DOHH2 (cell line): ENCODE measurements around the gene CAND1.
"Not testable (repeated sequence)": the region's sequence is repeated elsewhere in the genome, so short reads cannot be mapped to it uniquely, and the experiment has no call there.

Experiments used
- H3F3A ChIP-seq: fragments of 200-600 bp; sonication (generic), shearing (Covaris generic); 2 replicates; pipeline ENCODE4 v1.6.0; 2016; ENCODE audit warnings: antibody characterized with exemption, mild to moderate bottlenecking; ENCODE audit not compliant: control insufficient read depth, insufficient read depth
- H3K27ac ChIP-seq: fragments of 200-600 bp; sonication (generic); 2 replicates; pipeline ENCODE4 v1.5.1; 2014; ENCODE audit warnings: low read depth, mild to moderate bottlenecking, low read length, moderate library complexity
- H3K27me3 ChIP-seq: fragments of 200-600 bp; sonication (generic); 2 replicates; pipeline ENCODE4 v1.6.1; 2014; ENCODE audit warnings: mild to moderate bottlenecking, low read length, mixed read lengths; ENCODE audit not compliant: control insufficient read depth
- H3K36me3 ChIP-seq: fragments of 200-600 bp; sonication (generic); 2 replicates; pipeline ENCODE4 v1.6.1; 2014; ENCODE audit warnings: mild to moderate bottlenecking, low read length, moderate library complexity, mixed read lengths; ENCODE audit not compliant: control insufficient read depth
- H3K4me1 ChIP-seq: fragments of 200-600 bp; sonication (generic); 2 replicates; pipeline ENCODE4 v1.6.1; 2014; ENCODE audit warnings: mild to moderate bottlenecking, low read length, mixed read lengths; ENCODE audit not compliant: control insufficient read depth
- H3K4me2 ChIP-seq: fragments of 200-600 bp; sonication (generic); 2 replicates; pipeline ENCODE4 v1.6.0; 2014; ENCODE audit warnings: mild to moderate bottlenecking, low read length, moderate library complexity
- H3K4me3 ChIP-seq: fragments of 200-600 bp; sonication (generic); 2 replicates; pipeline ENCODE4 v1.5.1; 2014; ENCODE audit warnings: mild to moderate bottlenecking, low read length, mixed read lengths
- H3K79me2 ChIP-seq: fragments of 200-600 bp; sonication (generic); 2 replicates; pipeline ENCODE4 v1.6.1; 2014; ENCODE audit warnings: mild to moderate bottlenecking, low read length, mixed read lengths; ENCODE audit not compliant: control insufficient read depth
- H3K9me2 ChIP-seq: fragments of 200-600 bp; sonication (generic); replicated peaks from 2 replicates; pipeline ENCODE4 v1.6.1; 2014; ENCODE audit warnings: mild to moderate bottlenecking, low read length, mixed read lengths; ENCODE audit not compliant: control insufficient read depth
- H3K9me3 ChIP-seq: fragments of 200-600 bp; sonication (generic); 2 replicates; pipeline ENCODE4 v1.6.1; 2014; ENCODE audit warnings: antibody characterized with exemption, low read length, mixed read lengths; ENCODE audit not compliant: control insufficient read depth, insufficient read depth
- H4K20me1 ChIP-seq: fragments of 200-600 bp; sonication (generic); 2 replicates; pipeline ENCODE4 v1.6.0; 2014; ENCODE audit warnings: low read depth, mild to moderate bottlenecking, antibody characterized with exemption, low read length, moderate library complexity; ENCODE audit not compliant: control insufficient read depth, insufficient read depth
- EZH2phosphoT487 ChIP-seq: fragments of 200-600 bp; sonication (generic); IDR thresholded peaks from 2 replicates; pipeline ENCODE4 v1.6.1; 2017; ENCODE audit warnings: borderline replicate concordance, mild to moderate bottlenecking, antibody characterized with exemption, low read length, moderate library complexity, mixed read lengths
- TF ChIP-seq, protein P1 (sequence below): fragments of 200-600 bp; sonication (generic); IDR thresholded peaks from one replicate; pipeline ENCODE4 v1.5.1; 2014; ENCODE audit warnings: antibody characterized with exemption, mild to moderate bottlenecking, low read depth, low read length; ENCODE audit not compliant: poor library complexity, severe bottlenecking

CAND1 gene

DNA sequence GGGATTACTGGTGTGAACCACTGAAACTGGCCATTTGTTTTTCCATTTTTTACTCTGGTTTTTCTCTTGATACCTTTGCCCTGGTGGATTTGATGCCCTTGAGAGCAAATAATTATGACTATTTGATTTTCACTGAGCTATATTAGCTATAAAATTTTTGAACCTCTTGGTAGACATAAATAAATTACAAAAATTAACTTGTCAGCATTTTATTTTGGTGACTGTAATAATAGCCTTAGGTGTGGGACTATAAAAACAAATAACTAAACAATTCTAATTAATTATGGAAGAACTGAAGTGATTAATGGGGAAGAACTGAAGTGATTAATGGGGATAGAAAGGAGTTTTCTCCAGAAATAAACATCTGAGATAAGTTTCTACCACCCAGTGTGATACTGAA is 62.7 kb downstream of the CAND1 start:
- H4K20me1 ChIP-seq = no peaks in the 10 kb centered on the region
- H3K27me3 ChIP-seq = no peaks in the 10 kb centered on the region
- 0 out of 2 replicates have a peak, but pooled peaks cover 4% of the 10 kb centered on the region for H3F3A ChIP-seq
- H3K36me3 ChIP-seq = no peaks in the 10 kb centered on the region
- no peak overlapping the region for H3K4me3 ChIP-seq
- peaks cover 4% of the 10 kb centered on the region for H3K4me1 ChIP-seq
- no peak overlapping the region for H3K4me2 ChIP-seq
- no peaks in the 10 kb centered on the region for H3K79me2 ChIP-seq
- H3K27ac ChIP-seq = no peak overlapping the region
- H3K9me3 ChIP-seq = no peaks in the 10 kb centered on the region
- TF ChIP-seq, protein P1, sequence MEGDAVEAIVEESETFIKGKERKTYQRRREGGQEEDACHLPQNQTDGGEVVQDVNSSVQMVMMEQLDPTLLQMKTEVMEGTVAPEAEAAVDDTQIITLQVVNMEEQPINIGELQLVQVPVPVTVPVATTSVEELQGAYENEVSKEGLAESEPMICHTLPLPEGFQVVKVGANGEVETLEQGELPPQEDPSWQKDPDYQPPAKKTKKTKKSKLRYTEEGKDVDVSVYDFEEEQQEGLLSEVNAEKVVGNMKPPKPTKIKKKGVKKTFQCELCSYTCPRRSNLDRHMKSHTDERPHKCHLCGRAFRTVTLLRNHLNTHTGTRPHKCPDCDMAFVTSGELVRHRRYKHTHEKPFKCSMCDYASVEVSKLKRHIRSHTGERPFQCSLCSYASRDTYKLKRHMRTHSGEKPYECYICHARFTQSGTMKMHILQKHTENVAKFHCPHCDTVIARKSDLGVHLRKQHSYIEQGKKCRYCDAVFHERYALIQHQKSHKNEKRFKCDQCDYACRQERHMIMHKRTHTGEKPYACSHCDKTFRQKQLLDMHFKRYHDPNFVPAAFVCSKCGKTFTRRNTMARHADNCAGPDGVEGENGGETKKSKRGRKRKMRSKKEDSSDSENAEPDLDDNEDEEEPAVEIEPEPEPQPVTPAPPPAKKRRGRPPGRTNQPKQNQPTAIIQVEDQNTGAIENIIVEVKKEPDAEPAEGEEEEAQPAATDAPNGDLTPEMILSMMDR = no peak
- no peak for TF ChIP-seq EZH2phosphoT487
- H3K9me2 ChIP-seq = no peaks in the 10 kb centered on the region

DNA sequence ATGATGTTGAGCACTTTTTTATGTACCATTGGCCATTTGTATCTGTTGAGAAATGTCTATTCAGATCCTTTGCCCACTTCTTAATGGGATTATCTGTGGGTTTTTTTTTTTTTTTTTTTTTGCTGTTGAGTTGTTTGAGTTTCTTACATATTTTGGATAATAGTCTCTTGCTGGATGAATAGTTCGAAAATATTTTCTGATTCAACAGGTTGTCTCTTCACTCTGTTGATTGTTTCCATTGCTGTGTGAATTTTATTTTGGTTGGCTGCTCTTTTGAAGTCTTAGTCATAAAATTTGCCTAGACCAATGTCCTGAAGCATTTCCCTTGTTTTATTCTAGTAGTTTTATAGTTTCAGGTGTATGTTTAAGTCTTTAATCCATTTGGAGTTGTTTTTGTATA is 64.5 kb downstream of the CAND1 start:
- H3K9me2 ChIP-seq = no peaks in the 10 kb centered on the region
- no peaks in the 10 kb centered on the region for H3K79me2 ChIP-seq
- H3K27ac ChIP-seq = no peak overlapping the region
- H3F3A ChIP-seq = no peaks in the 10 kb centered on the region
- H3K27me3 ChIP-seq = no peaks in the 10 kb centered on the region
- TF ChIP-seq EZH2phosphoT487 = no peak
- TF ChIP-seq, protein P1 = no peak
- no peak overlapping the region for H3K4me2 ChIP-seq
- H3K9me3 ChIP-seq = peaks cover 4% of the 10 kb centered on the region; the same call in 1 of the 2 replicates
- peaks cover 4% of the 10 kb centered on the region for H3K4me1 ChIP-seq
- H3K4me3 ChIP-seq = no peak overlapping the region
- H4K20me1 ChIP-seq = no peaks in the 10 kb centered on the region
- H3K36me3 ChIP-seq = no peaks in the 10 kb centered on the region

DNA sequence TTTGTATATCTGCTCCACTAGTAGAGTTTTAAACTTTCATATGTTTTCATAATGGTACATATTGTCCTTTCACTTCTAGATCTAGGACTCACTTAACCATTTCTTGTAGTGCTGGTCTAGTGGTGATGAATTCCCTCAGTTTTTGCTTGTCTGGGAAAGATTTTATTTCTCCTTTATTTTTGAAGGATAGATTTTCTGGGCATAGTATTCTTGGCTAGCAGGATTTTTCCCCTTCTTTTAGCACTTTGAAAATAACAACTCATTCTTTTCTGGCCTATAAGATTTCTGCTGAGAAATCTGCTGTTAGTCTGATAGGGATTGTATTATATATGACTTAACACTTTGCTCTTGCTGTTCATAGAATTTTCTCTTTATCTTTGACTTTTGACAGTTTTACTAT is 69.3 kb downstream of the CAND1 start:
- Histone ChIP-seq H3K9me2 (no peaks in the 10 kb centered on the region), H4K20me1 (no peaks in the 10 kb centered on the region), H3K79me2 (no peaks in the 10 kb centered on the region), H3K4me1 (peaks cover 4% of the 10 kb centered on the region), H3K36me3 (no peaks in the 10 kb centered on the region), H3K9me3 (peaks cover 6% of the 10 kb centered on the region; the same call in 1 of the 2 replicates), H3K4me3 (no peak overlapping the region), H3F3A (no peaks in the 10 kb centered on the region), H3K27me3 (no peaks in the 10 kb centered on the region), H3K27ac (no peak overlapping the region), H3K4me2 (no peak overlapping the region)
- TF ChIP-seq EZH2phosphoT487 = no peak
- TF ChIP-seq, protein P1 = no peak

GRCh38 chr12:67339530-67339929 is 70.4 kb downstream of the CAND1 start:
- no peak overlapping the region for H3K27ac ChIP-seq
- TF ChIP-seq EZH2phosphoT487 = no peak
- TF ChIP-seq, protein P1 = no peak
- no peaks in the 10 kb centered on the region for H4K20me1 ChIP-seq
- H3K9me3 ChIP-seq = peaks cover 6% of the 10 kb centered on the region; the same call in 1 of the 2 replicates
- H3K4me1 ChIP-seq = no peaks in the 10 kb centered on the region
- no peaks in the 10 kb centered on the region for H3K27me3 ChIP-seq
- no peaks in the 10 kb centered on the region for H3K36me3 ChIP-seq
- no peak overlapping the region for H3K4me2 ChIP-seq
- no peak overlapping the region for H3K4me3 ChIP-seq
- no peaks in the 10 kb centered on the region for H3F3A ChIP-seq
- no peaks in the 10 kb centered on the region for H3K9me2 ChIP-seq
- H3K79me2 ChIP-seq = no peaks in the 10 kb centered on the region

DNA sequence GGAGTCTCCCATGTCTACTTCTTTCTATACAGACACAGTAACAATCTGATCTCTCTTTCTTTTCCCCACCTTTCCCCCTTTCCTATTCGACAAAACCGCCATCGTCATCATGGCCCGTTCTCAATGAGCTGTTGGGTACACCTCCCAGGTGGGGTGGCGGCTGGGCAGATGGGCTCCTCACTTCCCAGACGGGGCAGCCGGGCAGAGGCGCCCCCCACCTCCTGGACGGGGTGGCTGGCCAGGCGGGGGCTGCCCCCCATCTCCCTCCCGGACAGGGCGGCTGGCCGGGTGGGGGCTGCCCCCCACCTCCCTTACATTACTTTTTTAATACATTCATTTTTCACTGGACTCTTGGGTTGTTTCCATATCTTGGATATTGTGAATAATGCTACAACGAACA is 71.9 kb downstream of the CAND1 start:
- H3K4me2 ChIP-seq, H3K79me2 ChIP-seq, H3F3A ChIP-seq, H3K9me2 ChIP-seq, H3K4me3 ChIP-seq, H3K4me1 ChIP-seq, H3K9me3 ChIP-seq, H4K20me1 ChIP-seq, H3K27ac ChIP-seq, H3K27me3 ChIP-seq, H3K36me3 ChIP-seq: not testable (repeated sequence)
